GM19099 (cell line): Measurements from ENCODE around the gene FTO.

Source experiments
- POLR2A ChIP-seq: IDR thresholded peaks from 3 replicates; pipeline ENCODE4 v1.6.1; 2011; ENCODE audit warnings: low read depth; ENCODE audit not compliant: insufficient read length; ENCODE audit errors: extremely low read depth

FTO gene

GRCh38 chr16:54175552-54176375 lies 471.8 kb downstream of the FTO start:
- no peak for TF ChIP-seq POLR2A

GRCh38 chr16:54176376-54176901 lies 472.5 kb downstream of the FTO start:
- TF ChIP-seq POLR2A: no peak

DNA sequence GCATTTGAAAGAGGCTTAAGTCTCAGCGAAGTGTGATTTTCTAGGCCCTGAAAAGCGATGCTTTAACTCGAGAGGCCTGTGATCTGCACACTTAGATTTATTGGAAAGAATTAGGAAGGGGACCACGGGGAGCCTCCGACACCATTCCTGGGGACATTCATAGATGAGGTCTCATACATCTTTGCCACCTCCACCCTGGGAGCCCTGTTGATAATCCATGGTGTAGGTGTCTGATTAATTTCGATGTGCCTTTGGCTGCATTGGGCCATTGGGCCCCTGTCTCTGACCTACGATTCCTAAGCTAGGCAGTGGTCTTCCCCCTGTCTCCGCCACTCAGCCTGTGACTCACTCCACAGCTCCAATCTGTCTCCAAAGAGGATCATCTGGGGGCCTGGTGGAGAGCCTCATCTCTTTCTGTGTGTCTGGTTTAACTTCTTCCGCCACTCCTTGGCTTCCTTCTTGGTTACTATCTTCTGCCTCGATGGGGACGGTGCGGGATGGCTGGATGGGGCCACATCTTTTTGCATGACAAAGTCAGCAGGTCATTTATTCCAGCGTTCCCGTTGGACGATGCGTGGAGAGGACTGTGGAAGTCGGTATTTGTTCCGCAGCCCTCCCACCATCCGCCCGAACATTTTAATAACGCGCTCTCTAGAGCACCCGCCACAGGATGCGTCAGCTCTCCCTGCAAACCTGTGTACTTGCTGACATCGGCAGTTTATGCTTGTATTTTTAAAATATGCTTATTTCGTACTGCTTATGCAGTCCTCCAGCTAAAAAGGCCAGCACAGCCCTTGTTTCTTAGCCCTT lies 473.3 kb downstream of the FTO start:
- TF ChIP-seq POLR2A: no peak

- no peak for TF ChIP-seq POLR2A
Measured at GRCh38 chr16:54177862-54178477, 474.0 kb downstream of the FTO start.

DNA sequence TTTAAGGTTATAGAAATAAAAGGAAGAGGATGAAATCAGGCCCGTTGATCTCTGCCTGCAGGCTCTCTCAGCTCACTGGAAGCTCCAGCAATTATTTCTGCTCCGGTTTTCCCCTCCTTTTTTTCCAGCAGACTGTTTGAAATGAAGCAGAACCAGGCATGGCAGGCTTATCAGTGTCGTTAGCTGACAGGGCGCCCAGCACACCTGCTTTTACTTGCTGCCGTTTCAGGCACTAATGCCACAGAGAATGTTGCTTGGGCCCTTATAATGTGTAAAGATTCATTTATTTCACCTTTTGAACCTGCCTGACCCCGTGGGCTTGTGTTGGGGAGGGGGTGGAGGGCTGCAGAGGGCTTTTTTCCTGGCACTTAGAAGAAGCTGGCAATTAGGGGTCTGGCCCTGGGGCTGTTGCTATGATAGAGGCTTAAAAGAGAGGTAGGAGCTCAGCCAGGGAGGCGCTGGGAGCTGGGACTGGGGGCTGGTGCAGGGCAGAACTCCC lies 474.6 kb downstream of the FTO start:
- TF ChIP-seq POLR2A: no peak

- no peak for TF ChIP-seq POLR2A
Measured at GRCh38 chr16:54180421-54181359, 476.7 kb downstream of the FTO start.

GRCh38 chr16:54185045-54185444 lies 481.1 kb downstream of the FTO start:
- TF ChIP-seq POLR2A: no peak

GRCh38 chr16:54191163-54191562 lies 487.2 kb downstream of the FTO start:
- no peak for TF ChIP-seq POLR2A

DNA sequence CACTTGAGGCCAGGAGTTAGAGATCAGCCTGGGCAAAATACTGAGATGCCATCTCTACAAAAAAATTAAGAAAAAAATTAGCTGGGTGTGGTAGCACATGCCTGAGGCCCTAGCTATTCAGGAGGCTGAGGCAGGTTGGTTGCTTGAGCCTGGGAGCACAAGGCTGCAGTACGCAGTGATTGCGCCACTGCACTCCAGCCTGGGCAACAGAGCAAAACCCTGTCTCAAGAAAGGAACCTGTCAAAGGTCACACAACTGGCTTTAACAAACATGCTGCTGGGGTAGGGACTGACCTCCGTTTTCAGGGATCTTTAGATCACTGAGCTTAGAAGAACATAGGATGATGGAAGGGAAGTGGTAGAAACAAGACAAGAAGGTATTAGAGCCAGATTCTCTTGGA lies 487.6 kb downstream of the FTO start:
- TF ChIP-seq POLR2A: no peak

DNA sequence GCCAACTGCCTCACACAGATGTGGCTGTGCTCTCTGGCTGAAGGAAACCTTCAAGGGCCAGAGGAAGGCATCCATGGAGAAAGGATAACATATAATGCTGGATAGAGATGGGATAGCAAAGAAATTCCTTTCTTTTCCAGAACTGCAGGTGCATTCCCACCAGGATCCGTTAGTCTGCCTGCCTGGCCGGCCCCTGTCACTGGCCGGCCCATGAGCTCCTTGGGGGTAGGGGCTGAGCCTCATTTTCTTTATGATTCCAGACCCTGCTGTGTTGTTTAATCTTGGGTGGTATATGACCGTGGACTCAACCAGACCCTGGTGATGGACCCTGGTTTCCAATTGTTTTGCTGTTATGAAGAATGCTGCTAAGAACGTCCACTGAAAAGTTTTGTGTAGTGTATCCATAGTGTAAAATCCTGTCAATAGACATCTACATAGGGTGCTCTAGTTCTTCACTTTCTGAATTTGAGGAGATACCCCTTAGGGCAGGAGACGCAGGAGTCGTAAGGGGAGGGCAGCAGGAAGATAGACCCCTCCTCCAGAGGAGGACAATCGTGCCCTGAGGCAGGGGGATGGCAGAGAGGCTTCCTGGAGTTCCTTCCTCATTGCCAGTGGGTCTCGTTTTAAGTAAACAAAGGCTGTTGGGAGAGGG lies 489.2 kb downstream of the FTO start:
- TF ChIP-seq POLR2A: no peak

DNA sequence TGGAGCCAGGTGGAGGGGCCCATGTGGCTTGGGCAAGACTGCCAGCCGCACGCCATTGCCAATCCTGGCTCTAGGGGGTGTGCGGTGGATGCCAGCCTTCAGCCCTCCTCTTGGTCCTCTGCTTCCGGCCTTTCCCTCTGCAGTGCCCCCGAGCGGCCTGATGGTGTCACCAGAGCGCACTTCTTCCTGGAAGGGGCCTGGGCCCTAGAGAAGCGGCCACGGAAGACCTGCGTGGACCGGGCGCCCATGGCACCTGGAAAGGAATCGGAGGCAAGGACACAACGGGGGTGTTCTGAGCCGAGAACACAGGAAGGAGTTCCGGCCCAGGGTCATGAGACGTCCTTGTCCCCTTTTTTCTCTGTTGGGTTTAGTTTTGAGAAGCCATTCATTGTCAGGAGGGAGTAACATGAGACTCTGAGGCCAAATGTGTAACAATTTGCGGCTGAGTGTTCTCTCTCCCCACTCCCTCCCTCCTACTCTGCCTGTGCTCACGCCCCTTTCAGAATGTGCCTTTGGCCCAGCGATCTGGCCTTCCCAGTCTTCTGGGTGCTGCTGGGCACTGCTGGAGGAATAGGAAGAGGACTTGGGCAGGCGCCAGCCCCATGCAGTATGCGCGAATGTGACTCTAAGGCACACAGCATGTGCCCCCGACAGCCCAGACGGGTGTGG lies 489.8 kb downstream of the FTO start:
- no peak for TF ChIP-seq POLR2A

GRCh38 chr16:54194334-54194743 lies 490.4 kb downstream of the FTO start:
- no peak for TF ChIP-seq POLR2A

- TF ChIP-seq POLR2A: no peak
Measured at GRCh38 chr16:54197758-54198157, 493.8 kb downstream of the FTO start.

GRCh38 chr16:54199487-54200160 lies 495.7 kb downstream of the FTO start:
- no peak for TF ChIP-seq POLR2A
